Raji (cell line): ENCODE results near the gene TRIO.

ENCODE experiments used
- POLR2A ChIP-seq: IDR thresholded peaks from 2 replicates; pipeline ENCODE4 v1.6.1; 2011; ENCODE audit warnings: low read depth, low read length, control low read depth; ENCODE audit not compliant: insufficient read depth

TRIO gene

GRCh38 chr5:14180437-14180836 lies 37.3 kb downstream of the TRIO start:
- no peak for TF ChIP-seq POLR2A

GRCh38 chr5:14181299-14181968 lies 38.3 kb downstream of the TRIO start:
- no peak for TF ChIP-seq POLR2A

- TF ChIP-seq POLR2A, result no peak
Measured at GRCh38 chr5:14182761-14183160, 39.6 kb downstream of the TRIO start.

GRCh38 chr5:14183187-14183939 lies 40.2 kb downstream of the TRIO start:
- no peak for TF ChIP-seq POLR2A

GRCh38 chr5:14184082-14184481 lies 40.9 kb downstream of the TRIO start:
- TF ChIP-seq POLR2A, result no peak

GRCh38 chr5:14184725-14185124 lies 41.6 kb downstream of the TRIO start:
- TF ChIP-seq POLR2A, result no peak

- no peak for TF ChIP-seq POLR2A
Measured at GRCh38 chr5:14185326-14186058, 42.4 kb downstream of the TRIO start.

GRCh38 chr5:14186059-14186830 lies 43.1 kb downstream of the TRIO start:
- no peak for TF ChIP-seq POLR2A

GRCh38 chr5:14187157-14187556 lies 44.0 kb downstream of the TRIO start:
- no peak for TF ChIP-seq POLR2A

GRCh38 chr5:14187660-14188059 lies 44.5 kb downstream of the TRIO start:
- no peak for TF ChIP-seq POLR2A

GRCh38 chr5:14188778-14189177 lies 45.6 kb downstream of the TRIO start:
- no peak for TF ChIP-seq POLR2A

- no peak for TF ChIP-seq POLR2A
Measured at GRCh38 chr5:14189680-14190079, 46.5 kb downstream of the TRIO start.

- TF ChIP-seq POLR2A, result no peak
Measured at GRCh38 chr5:14190194-14191164, 47.3 kb downstream of the TRIO start.

GRCh38 chr5:14191325-14191724 lies 48.2 kb downstream of the TRIO start:
- no peak for TF ChIP-seq POLR2A
